ENCODE measurements around the gene SENP1. TPM values are rescaled to one million over a fixed set of nuclear protein-coding genes. Genes with fewer than 3 reads are reported as not detected.
A peak's percentile ranks its signal among the peaks of the same experiment; 100 is the strongest.

Gene SENP1
- total RNA-seq, 1 experiment from 2014 or later, result 24.5 TPM

DNA sequence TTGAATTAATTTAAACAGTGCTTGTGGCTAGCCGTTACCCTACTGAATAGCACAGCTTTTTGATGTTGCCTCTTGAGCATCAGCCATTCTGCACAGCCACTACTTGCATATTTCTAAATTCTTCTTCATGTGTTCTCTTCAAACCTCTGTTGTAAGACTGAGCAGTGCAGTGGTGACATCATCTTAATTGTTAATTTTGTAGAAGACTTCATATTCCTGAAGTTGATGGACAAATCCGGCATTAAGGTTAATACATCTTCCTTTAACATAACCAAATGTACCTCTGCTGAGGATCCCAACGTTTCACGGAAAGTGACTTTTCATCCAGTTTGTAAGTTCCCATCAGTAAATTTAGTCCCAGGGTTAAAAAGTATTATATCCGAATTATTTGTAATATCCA is 25.6 kb downstream of the SENP1 start:
- H3K36me3 Mint-ChIP-seq (ENCODE audit: insufficient read depth, unreplicated experiment), result peaks cover 38% of the 10 kb centered on the region
- intact Hi-C loops (cut with micrococcal nuclease), result loop anchor here (10.0 kb wide), 1 partner anchor 535 kb away; no protein-coding TSS in a partner anchor
- H3K27me3 Mint-ChIP-seq (ENCODE audit: insufficient read depth, unreplicated experiment), result no peaks in the 10 kb centered on the region
- peak overlapping the region; percentile 39 for H3K27ac Mint-ChIP-seq (ENCODE audit: low read depth, unreplicated experiment)
- H3K9me3 Mint-ChIP-seq (ENCODE audit: unreplicated experiment), result no peaks in the 10 kb centered on the region
- no peaks in the 10 kb centered on the region for H3K4me1 Mint-ChIP-seq (ENCODE audit: insufficient read depth, unreplicated experiment)
- TF ChIP-seq, protein P1, sequence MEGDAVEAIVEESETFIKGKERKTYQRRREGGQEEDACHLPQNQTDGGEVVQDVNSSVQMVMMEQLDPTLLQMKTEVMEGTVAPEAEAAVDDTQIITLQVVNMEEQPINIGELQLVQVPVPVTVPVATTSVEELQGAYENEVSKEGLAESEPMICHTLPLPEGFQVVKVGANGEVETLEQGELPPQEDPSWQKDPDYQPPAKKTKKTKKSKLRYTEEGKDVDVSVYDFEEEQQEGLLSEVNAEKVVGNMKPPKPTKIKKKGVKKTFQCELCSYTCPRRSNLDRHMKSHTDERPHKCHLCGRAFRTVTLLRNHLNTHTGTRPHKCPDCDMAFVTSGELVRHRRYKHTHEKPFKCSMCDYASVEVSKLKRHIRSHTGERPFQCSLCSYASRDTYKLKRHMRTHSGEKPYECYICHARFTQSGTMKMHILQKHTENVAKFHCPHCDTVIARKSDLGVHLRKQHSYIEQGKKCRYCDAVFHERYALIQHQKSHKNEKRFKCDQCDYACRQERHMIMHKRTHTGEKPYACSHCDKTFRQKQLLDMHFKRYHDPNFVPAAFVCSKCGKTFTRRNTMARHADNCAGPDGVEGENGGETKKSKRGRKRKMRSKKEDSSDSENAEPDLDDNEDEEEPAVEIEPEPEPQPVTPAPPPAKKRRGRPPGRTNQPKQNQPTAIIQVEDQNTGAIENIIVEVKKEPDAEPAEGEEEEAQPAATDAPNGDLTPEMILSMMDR (IDR thresholded peaks at IDR 0.05; ENCODE audit: unreplicated experiment), result no peak
- CTCF ChIA-PET, result interaction anchor here (0.6 kb wide), 1 partner anchor 25 kb away, joined by 3 read pairs; no protein-coding TSS in a partner anchor
- H3K4me3 Mint-ChIP-seq (ENCODE audit: unreplicated experiment), result no peak overlapping the region
- no peak for DNase-seq (ENCODE audit: unreplicated experiment)
- POLR2A ChIA-PET, result no interaction called here
- no TSS peak for BruUV-seq (replicated peaks)

DNA sequence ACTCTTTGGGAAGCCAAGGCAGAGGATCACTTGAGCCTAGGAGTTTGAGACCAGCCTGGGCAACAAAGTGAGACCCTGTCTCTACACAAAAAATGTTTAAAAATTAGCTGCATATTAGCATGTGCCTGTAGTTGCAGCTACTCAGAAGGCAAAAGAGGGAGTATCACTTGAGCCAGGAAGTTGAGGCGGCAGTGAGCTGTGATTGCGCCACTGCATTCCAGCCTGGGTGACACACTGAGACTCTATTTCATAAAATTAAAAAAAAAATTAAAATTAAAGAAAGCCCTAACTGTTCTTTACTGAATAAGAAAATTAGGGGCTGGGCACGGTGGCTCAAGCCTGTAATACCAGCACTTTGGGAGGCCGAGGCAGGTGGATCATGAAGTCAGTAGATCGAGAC is 27.0 kb downstream of the SENP1 start:
- H3K36me3 Mint-ChIP-seq (ENCODE audit: insufficient read depth, unreplicated experiment), result peaks cover 36% of the 10 kb centered on the region
- H3K4me1 Mint-ChIP-seq (ENCODE audit: insufficient read depth, unreplicated experiment), result no peaks in the 10 kb centered on the region
- DNase-seq (ENCODE audit: unreplicated experiment), result peak; percentile 64
- peak overlapping the region; percentile 69 for H3K27ac Mint-ChIP-seq (ENCODE audit: low read depth, unreplicated experiment)
- TF ChIP-seq, protein P1 (IDR thresholded peaks at IDR 0.05; ENCODE audit: unreplicated experiment), result no peak
- intact Hi-C loops (cut with micrococcal nuclease), result loop anchor here (10.0 kb wide), 1 partner anchor 174 kb away; the partner anchor contains the start of gene VDR
- ChIA-PET POLR2A (interaction anchor here (0.8 to 1.4 kb wide), 2 partner anchors 9 to 27 kb away, joined by 3 to 5 read pairs; partner anchors contain the start of gene SENP1), CTCF (interaction anchor here (0.6 to 1.0 kb wide), 3 partner anchors 9 to 899 kb away, joined by 3 to 4 read pairs (median 3); partner anchors contain the start of gene WNT1)
- no peak overlapping the region for H3K4me3 Mint-ChIP-seq (ENCODE audit: unreplicated experiment)
- H3K27me3 Mint-ChIP-seq (ENCODE audit: insufficient read depth, unreplicated experiment), result no peaks in the 10 kb centered on the region
- BruUV-seq (replicated peaks), result no TSS peak
- no peaks in the 10 kb centered on the region for H3K9me3 Mint-ChIP-seq (ENCODE audit: unreplicated experiment)

DNA sequence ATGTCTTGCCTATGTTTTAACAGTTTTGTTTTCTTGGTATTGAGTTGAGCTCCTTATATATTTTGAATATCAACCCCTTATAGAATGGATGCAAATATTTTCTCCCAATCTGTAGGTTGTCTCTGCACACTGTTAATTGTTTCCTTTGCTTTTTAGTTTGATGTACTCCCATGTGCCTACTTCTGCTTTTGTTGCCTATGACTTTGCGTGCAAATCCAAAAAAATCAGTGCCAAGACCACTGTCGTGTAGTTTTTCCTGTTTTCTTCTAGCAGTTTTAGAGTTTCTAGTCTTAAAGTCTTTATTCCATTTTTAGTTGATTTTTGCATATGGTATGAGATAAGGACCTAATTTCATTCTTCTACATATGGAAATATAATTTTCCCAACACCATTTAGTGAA is 28.8 kb downstream of the SENP1 start:
- intact Hi-C loops (cut with micrococcal nuclease), result loop anchor here (10.0 kb wide), 1 partner anchor 172 kb away; the partner anchor contains the start of gene VDR
- no peaks in the 10 kb centered on the region for H3K4me1 Mint-ChIP-seq (ENCODE audit: insufficient read depth, unreplicated experiment)
- no peak for DNase-seq (ENCODE audit: unreplicated experiment)
- H3K27ac Mint-ChIP-seq (ENCODE audit: low read depth, unreplicated experiment), result peak overlapping the region; percentile 37
- ChIA-PET POLR2A (interaction anchor here (1.0 to 1.3 kb wide), 2 partner anchors 30 to 172 kb away, joined by 3 read pairs; partner anchors contain the start of gene VDR), CTCF (interaction anchor here (0.6 to 1.7 kb wide), 3 partner anchors 28 to 114 kb away, joined by 3 to 5 read pairs (median 4); partner anchors contain the start of gene TMEM106C)
- no TSS peak for BruUV-seq (replicated peaks)
- H3K4me3 Mint-ChIP-seq (ENCODE audit: unreplicated experiment), result no peak overlapping the region
- H3K9me3 Mint-ChIP-seq (ENCODE audit: unreplicated experiment), result no peaks in the 10 kb centered on the region
- no peaks in the 10 kb centered on the region for H3K27me3 Mint-ChIP-seq (ENCODE audit: insufficient read depth, unreplicated experiment)
- TF ChIP-seq, protein P1 (IDR thresholded peaks at IDR 0.05; ENCODE audit: unreplicated experiment), result no peak
- peaks cover 40% of the 10 kb centered on the region for H3K36me3 Mint-ChIP-seq (ENCODE audit: insufficient read depth, unreplicated experiment)

DNA sequence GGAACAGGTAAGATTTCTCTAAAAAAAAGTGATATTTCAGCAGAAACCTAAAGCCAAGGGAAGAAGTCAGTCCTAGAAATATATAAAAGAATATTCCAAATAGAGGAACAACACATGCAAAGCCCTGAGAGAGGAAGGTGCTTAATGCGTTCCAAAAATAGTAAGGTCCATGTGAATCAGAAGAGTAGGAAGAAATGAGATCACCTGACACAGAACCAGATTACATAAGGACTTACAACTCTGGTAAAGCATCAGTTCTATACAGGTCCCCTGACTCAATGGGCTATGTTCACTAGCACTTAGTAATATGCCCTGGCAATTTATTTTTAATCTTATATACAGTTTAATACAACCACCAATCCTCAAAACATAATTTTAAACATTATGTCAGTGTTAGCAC is 30.0 kb downstream of the SENP1 start:
- Mint-ChIP-seq H3K36me3 (ENCODE audit: insufficient read depth, unreplicated experiment) (peaks cover 33% of the 10 kb centered on the region), H3K4me3 (ENCODE audit: unreplicated experiment) (no peak overlapping the region), H3K9me3 (ENCODE audit: unreplicated experiment) (no peaks in the 10 kb centered on the region), H3K27ac (ENCODE audit: low read depth, unreplicated experiment) (no peak overlapping the region), H3K4me1 (ENCODE audit: insufficient read depth, unreplicated experiment) (no peaks in the 10 kb centered on the region), H3K27me3 (ENCODE audit: insufficient read depth, unreplicated experiment) (no peaks in the 10 kb centered on the region)
- ChIA-PET POLR2A (no interaction called here), CTCF (no interaction called here)
- TF ChIP-seq, protein P1 (IDR thresholded peaks at IDR 0.05; ENCODE audit: unreplicated experiment), result no peak
- BruUV-seq (replicated peaks), result no TSS peak
- intact Hi-C loops (cut with micrococcal nuclease), result loop anchor here (10.0 kb wide), 1 partner anchor 171 kb away; the partner anchor contains the start of gene VDR
- no peak for DNase-seq (ENCODE audit: unreplicated experiment)

Measured in MCF 10A (cell line).